ENCODE results near the gene COL10A1.

Gene COL10A1

DNA sequence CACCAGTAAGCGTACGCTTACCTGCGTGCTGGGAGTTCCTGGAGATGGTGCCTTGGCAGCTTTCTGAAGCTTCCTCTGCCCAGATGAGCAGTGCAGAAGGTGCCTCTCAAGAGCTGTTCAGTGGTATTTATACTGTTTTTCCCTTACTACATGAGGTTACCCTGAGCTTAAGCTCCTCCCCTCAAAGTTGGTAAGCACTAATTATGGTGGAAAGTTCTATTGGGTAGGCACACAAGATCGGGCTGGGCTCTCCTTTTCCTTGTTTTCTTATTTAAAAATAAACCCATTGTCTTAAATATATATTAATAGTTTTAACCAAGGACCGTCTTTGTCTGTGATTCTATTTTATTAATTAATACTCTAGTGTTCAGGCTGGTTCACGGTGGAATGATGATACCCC is at the start of gene COL10A1:
Gene COL10A1 (minus strand): TSS at position 101 of the 400 bp plus-strand sequence. CDS start 640 bp downstream, outside the sequence.
- no peak for TF ChIP-seq ZNF274 (IDR thresholded peaks at IDR 0.05; ENCODE audit: low read depth, low read length)
- H3K4me3 ChIP-seq (ENCODE audit: low read length): no peak within 1 kb of the TSS

DNA sequence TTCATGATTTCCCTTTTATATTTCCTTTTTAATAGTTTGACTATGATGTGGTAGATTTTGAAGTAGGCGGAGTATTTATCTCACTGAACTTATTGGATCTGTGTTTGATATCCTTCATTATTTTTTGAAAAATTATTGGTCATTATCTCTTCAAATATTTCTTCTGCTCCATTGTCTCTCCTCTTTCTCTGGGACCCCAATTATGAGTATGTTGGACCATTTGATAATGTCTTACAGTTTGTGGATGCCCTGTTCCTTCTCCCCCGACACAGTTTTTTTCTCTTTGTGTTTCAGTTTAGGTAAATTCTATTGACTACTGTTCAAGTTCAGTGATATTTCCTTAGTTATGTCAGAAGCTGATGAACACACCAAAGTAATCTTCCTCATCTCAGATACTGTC is 49.4 kb upstream of the COL10A1 start:
- H3K4me3 ChIP-seq (ENCODE audit: low read length): no peak overlapping the region
- no peak for TF ChIP-seq ZNF274 (IDR thresholded peaks at IDR 0.05; ENCODE audit: low read depth, low read length)

GRCh38 chr6:116173928-116174327 is 48.0 kb upstream of the COL10A1 start:
- H3K4me3 ChIP-seq (ENCODE audit: low read length): no peak overlapping the region
- TF ChIP-seq ZNF274 (IDR thresholded peaks at IDR 0.05; ENCODE audit: low read depth, low read length): no peak

- H3K4me3 ChIP-seq (ENCODE audit: low read length): no peak overlapping the region
- no peak for TF ChIP-seq ZNF274 (IDR thresholded peaks at IDR 0.05; ENCODE audit: low read depth, low read length)
Measured at GRCh38 chr6:116170358-116171057, 44.6 kb upstream of the COL10A1 start.

- no peak for TF ChIP-seq ZNF274 (IDR thresholded peaks at IDR 0.05; ENCODE audit: low read depth, low read length)
- no peak overlapping the region for H3K4me3 ChIP-seq (ENCODE audit: low read length)
Measured at GRCh38 chr6:116169880-116170279, 43.9 kb upstream of the COL10A1 start.

DNA sequence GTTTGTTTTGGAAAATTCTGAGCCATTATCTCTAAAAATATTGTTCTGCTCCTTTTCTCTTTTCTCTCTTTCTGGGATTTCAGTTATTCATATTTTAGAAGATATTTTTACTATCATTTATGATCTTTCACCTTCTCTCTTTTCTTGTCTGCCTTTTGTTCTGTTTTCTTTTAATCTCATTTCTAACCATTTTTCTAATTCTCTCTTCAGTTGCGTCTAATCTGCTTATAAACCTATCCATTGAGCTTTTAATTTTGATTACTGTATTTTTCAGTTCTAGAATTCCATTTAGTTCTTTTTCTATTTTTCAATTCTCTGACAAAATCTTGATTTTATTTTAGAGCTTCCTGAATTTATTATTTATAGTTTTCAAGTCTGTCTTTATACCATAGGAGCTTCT is 42.2 kb upstream of the COL10A1 start:
- no peak for TF ChIP-seq ZNF274 (IDR thresholded peaks at IDR 0.05; ENCODE audit: low read depth, low read length)
- H3K4me3 ChIP-seq (ENCODE audit: low read length): no peak overlapping the region

DNA sequence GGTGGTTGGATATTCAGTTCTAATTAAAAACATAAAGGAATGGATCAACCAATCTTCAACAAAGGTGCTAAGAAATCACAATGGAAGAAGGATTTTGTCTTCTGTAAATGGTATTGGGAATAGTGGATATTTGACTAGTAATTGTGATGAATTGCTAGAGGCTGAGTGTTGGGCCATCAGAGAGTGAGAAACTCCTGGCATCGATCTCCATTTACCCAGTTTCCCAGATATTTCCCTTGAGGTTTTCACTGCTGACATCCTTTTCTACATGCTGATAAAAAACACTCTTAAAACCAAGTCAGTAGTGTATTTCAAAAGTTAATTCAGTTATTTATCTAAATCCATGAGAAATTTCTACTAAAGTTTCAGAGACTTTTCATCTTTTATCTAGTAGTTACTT is 40.4 kb upstream of the COL10A1 start:
- TF ChIP-seq ZNF274 (IDR thresholded peaks at IDR 0.05; ENCODE audit: low read depth, low read length): no peak
- no peak overlapping the region for H3K4me3 ChIP-seq (ENCODE audit: low read length)

- H3K4me3 ChIP-seq (ENCODE audit: low read length): no peak overlapping the region
- TF ChIP-seq ZNF274 (IDR thresholded peaks at IDR 0.05; ENCODE audit: low read depth, low read length): no peak
Measured at GRCh38 chr6:116165596-116165995, 39.7 kb upstream of the COL10A1 start.

DNA sequence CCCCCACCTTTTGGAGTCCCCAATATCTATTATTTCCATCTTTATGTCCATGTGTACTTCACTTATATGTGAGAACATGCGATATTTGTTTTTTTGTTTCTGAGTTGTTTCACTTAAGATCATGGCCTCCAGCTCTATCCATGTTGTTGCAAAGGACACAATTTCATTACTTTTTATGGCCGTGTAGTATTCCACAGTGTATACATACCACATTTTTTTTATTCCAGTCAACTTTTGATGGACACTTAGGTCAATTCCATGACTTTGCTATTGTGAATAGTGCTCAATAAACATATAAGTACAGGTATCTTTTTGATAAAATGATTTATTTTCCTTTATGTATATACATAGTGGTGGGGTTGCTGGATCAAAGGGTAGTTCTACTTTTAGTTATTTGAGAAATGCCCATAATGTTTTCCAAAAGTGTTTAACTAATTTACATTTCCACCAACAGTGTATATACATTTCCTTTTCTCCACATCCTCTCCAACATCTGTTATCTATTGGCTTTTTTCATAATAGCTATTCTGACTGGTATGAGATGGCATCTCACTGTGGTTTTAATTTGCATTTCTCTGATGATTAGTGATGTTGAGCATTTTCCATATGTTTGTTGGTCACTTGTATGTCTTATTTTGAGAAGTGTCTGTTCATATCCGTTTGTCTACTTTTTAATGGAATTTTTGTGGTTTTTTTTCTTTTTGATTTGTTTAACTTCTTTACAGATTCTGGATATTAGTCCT is 34.0 kb upstream of the COL10A1 start:
- TF ChIP-seq ZNF274 (IDR thresholded peaks at IDR 0.05; ENCODE audit: low read depth, low read length): no peak
- H3K4me3 ChIP-seq (ENCODE audit: low read length): no peak overlapping the region

- H3K4me3 ChIP-seq (ENCODE audit: low read length): no peak overlapping the region
- TF ChIP-seq ZNF274 (IDR thresholded peaks at IDR 0.05; ENCODE audit: low read depth, low read length): no peak
Measured at GRCh38 chr6:116158641-116159040, 32.7 kb upstream of the COL10A1 start.

- no peak overlapping the region for H3K4me3 ChIP-seq (ENCODE audit: low read length)
- TF ChIP-seq ZNF274 (IDR thresholded peaks at IDR 0.05; ENCODE audit: low read depth, low read length): no peak
Measured at GRCh38 chr6:116157391-116157790, 31.5 kb upstream of the COL10A1 start.

DNA sequence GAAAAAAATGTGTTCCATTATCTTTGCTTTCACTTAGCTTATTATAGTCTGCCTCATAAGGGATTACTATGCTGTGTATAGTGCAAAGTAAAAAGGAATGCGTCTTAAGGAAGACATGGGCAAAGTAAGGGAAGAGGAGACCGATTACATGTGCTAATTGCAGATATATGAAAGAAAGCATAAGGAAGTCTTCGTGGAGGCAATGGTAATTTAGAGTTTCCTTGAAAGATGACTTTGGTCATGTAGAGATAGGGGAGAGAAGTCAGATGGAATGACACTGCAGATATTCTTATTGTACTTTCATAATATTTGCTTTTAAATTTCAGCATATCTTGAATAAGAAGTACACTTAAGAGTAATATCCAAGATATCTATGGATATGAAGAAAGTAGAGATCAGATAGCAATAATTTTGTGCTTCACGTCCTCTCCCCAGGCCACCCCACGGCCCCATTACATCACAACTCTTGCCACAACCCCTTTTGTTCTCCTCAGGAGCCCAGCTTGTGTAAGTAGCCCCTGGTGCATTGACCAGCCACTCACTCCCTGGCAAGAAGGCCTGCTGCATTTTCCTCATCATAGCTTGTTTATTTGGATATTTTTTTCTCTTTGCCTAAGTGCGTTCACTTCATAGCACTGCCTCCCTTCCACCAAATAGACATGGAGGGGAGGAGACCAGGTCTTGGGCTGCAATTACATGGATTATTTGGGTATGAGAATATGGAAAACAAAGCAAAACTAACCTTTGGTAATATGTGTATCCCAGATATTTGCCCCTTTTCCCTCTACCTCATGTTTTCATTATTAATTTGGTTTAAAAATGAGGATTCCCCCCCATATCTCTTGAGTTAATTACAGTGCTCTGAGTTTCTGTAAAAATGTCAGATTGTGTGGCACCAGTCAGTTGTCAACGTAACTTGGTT is 30.7 kb upstream of the COL10A1 start:
- TF ChIP-seq ZNF274 (IDR thresholded peaks at IDR 0.05; ENCODE audit: low read depth, low read length): no peak
- H3K4me3 ChIP-seq (ENCODE audit: low read length): no peak overlapping the region

- no peak overlapping the region for H3K4me3 ChIP-seq (ENCODE audit: low read length)
- TF ChIP-seq ZNF274 (IDR thresholded peaks at IDR 0.05; ENCODE audit: low read depth, low read length): no peak
Measured at GRCh38 chr6:116154887-116155286, 29.0 kb upstream of the COL10A1 start.

- no peak for TF ChIP-seq ZNF274 (IDR thresholded peaks at IDR 0.05; ENCODE audit: low read depth, low read length)
- no peak overlapping the region for H3K4me3 ChIP-seq (ENCODE audit: low read length)
Measured at GRCh38 chr6:116152620-116153019, 26.7 kb upstream of the COL10A1 start.

Data from GM08714 (cell line).